CD4-positive, alpha-beta T cell treated with Interleukin-17A for 1 hour (primary cell): ENCODE results near the gene NBAS.

Experiments
- DNase-seq: peaks from one replicate; pipeline ENCODE4 v3.0.0-alpha.2; 2020

Gene NBAS

DNA sequence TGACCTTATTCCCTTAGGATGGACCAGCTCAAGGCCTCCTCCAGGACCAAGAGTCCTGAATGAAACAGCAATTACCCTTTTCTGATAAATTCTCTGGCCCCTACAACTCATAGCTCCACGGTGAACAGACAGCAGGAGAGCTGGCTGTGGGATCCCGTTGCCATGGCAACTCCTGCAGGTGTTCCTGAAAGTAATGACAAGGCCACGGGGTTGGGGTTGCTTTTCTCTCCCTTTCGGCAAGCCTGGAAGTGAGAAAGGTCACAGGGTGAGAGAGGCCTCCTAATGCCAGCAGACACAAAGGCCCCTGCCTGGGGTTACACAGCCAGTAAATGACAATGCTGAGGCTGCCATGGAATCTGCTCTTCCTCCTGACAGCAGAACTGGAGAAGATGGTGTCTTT is 403.0 kb downstream of the NBAS start:
- DNase-seq: no peak

GRCh38 chr2:15155959-15156574 is 405.1 kb downstream of the NBAS start:
- DNase-seq: no peak

- DNase-seq: no peak
Measured at GRCh38 chr2:15154297-15154696, 406.8 kb downstream of the NBAS start.

GRCh38 chr2:15152382-15152781 is 408.8 kb downstream of the NBAS start:
- DNase-seq: no peak

DNA sequence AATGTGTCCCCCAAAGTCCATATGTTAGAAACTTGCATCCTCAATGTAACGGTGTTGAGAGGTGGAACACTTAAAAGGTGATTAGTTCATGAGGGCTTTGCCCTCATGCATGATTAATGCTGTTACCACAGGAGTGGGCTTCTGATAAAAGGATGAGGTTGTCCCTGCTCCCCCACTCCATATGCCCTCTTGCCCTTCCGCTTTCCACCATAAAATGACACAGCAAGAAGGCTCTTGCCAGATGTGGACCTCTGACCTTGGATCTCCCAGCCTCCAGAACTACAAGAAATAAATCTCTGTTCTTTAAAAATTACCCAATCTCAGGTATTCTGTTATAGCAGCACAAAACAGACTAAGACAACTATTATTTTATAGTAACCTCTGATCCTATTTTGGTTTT is 412.1 kb downstream of the NBAS start:
- no peak for DNase-seq

DNA sequence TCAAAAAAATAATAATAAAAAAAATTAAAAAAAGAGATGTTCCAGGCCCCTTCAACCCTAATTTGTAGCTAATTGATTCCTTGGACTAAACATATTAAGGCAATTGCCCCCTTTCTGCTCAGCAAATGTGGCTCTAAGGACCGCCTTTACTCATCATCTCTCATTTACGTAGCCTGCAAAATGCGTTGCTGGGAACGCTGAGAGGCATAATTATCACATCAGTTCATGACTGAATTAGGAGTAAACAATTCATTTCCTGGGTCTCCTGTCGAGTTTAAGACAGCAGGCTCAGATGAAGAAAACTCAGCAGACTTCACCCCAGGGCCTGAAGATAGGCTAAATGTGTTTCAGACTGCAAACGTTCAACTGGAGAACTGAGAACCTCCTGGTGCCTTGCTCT is 413.5 kb downstream of the NBAS start:
- DNase-seq: no peak

GRCh38 chr2:15146960-15147359 is 414.2 kb downstream of the NBAS start:
- DNase-seq: no peak

DNA sequence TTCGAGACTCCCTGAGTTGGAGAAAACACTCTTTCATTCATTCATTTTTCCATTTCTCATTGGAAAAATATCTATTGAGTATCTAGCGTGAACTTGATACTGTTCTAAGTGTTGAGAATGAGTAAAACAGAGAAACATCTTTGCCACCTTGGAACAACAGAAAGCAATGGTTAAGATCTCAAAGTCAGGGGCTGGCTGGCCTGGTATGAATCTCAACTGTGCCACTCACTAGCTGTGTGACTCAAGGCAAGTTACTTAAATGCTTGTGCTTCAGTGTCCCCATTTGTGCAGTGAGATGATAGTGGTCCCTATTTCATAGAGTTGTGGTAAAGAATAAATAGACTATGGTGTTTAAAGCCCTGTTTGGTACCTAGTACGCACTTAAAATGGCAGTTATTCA is 415.2 kb downstream of the NBAS start:
- no peak for DNase-seq

- no peak for DNase-seq
Measured at GRCh38 chr2:15145046-15145817, 415.9 kb downstream of the NBAS start.

- DNase-seq: peak; percentile 66
Measured at GRCh38 chr2:15142069-15142689, 419.0 kb downstream of the NBAS start.

- DNase-seq: no peak
Measured at GRCh38 chr2:15141211-15141610, 419.9 kb downstream of the NBAS start.

GRCh38 chr2:15136639-15137038 is 424.5 kb downstream of the NBAS start:
- DNase-seq: no peak

DNA sequence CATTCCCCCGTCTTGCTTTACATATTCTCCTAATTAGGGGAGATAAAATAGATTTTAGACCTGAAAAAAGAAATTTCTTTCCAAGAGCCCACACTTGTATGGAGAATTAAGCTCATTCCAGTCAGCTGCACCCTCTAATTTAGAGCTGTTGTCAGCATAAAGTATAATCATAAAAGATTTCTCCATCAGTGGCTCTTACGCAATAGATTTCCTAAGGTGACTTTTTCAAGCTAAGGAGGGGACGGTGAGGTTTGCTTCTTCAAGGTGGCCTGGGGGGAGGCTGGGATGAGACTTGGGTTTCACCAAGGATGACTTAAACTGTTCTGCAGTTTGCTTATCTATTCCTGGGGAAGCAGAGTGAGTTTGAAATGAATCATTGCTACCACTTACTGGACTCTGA is 426.2 kb downstream of the NBAS start:
- no peak for DNase-seq

DNA sequence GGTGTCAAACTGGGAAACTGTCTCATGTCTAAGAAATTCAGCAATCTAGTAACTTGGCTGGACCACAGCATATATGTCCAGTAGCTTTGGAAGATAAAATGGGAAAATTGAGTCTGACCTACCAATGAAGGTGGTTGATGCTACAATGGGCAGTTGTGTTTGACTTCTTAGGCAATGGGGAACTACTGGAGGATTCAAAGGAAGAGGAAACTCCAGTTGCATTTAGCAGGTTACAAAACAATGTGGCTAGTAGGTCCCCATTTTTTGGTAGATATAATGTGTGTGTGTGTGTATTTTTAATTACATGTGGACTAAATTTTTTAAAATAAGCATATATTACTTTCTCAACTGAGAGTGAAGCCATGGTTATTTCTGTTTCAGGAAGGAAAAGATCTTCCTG is 427.7 kb downstream of the NBAS start:
- DNase-seq: no peak

DNA sequence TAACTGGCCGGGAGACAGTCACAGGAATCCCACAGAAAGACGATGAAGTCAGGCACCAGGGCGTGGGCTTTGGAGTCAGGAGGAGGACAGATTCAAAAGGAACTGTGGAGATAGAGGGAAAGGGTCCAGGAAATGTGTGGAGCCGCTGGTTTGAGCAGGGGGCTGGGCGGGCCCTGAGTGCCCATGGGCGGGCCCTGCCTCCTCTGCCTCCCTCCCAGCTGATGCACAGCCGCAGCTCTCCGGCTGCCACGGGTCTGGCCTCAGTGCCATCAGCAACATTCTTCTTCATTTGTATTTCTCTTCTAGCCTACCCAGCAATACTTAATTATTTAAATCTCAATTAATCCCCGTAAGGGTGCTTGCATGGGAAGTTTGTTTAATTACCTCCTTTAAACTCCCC is 432.3 kb downstream of the NBAS start:
- no peak for DNase-seq

GRCh38 chr2:15127876-15128275 is 433.3 kb downstream of the NBAS start:
- no peak for DNase-seq

DNA sequence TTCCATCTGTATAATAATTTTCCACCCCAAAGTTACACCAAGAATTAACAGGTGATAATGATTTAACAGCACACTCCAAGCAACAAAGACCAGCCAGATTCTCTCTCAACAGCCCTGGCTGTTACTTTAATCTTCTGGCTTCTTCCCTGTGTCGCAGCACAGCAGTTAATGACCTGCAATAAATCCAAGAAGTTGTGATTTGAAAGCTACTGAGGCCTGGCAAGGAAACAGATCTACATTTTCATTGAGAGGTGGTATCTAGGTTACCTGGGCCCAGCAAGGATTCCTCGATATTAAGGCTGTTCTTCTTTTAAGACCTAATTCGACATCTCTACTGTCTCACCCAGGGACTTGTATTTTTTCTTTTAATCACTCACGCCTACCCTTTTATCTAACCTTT is 433.8 kb downstream of the NBAS start:
- no peak for DNase-seq

DNA sequence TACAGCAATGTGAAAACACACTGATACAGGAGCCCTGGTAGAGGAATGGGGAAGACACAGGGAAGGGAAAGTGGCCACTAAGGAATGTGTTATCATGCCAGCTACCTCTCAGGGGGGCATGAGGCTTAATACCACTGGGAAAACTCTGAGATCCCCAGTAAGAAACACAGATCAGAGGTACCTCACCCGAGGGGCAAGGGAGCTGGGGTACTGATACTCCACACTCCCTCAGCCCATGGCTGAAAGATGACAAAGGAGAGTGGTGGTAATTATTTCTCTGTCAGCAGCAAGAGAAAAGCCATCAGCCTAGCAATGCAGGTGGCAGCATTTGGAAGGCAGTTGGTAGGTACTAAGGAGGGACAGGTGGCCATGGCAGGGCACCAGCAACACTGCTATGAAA is 434.8 kb downstream of the NBAS start:
- DNase-seq: no peak

DNA sequence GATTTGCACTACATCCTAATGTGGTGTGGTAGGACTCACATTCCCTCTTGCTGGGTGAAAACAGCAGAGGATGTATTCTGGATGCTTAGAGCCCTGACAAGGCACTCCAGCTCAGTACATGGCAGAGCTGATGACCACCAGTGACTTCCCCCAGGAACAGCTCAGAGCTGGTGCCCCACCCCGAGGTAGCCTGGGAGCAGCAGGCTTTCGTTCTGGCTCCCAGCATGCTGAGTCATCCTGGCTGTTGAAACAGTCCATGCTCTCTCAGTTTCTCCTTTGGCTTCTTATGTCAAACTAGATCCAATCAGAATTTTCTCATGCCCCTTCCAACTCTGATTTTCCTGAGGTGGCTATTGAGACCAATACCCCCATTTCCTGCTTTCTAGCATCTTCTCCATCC is 438.2 kb downstream of the NBAS start:
- DNase-seq: no peak

DNA sequence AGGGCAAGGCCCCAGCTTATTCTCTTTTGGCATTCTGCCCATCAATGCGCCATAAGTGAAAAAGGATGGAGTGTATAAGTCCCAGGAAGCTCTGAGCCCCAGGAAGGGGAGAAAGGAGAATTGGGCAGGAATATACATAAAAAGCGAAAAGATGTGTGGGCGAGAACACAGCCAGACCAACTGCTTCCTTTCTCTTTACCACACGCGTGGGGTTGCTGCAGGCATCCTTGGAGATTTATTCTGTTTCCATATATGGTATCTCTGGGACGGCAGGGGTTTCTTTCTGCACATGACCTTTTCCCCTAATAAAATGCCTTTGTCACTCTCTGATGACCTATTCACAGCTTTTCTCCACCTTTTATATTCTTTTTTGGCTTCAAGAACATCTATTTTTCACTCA is 440.5 kb downstream of the NBAS start:
- DNase-seq: no peak

DNA sequence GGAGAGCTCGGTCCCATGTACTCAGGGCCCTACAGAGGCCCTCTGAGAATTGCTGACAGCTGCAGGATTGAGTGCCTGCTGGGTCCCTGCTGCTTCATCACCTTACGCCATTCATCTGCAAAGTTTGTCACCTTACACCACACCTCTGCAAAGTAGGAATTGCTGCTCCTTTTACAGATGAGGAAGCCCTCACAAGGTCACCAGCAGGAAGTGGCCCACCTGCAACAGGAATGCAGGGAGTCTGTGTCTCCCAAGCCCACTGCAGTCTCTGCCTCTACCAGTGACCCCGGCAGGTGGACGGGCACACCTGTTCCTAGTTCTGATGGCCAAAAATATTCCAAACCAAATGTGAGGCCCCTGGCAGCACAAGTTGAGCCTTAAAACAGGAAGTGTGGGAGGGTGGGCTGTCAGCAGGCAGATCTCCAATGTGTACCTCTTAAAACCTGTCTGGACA is 441.4 kb downstream of the NBAS start:
- no peak for DNase-seq

DNA sequence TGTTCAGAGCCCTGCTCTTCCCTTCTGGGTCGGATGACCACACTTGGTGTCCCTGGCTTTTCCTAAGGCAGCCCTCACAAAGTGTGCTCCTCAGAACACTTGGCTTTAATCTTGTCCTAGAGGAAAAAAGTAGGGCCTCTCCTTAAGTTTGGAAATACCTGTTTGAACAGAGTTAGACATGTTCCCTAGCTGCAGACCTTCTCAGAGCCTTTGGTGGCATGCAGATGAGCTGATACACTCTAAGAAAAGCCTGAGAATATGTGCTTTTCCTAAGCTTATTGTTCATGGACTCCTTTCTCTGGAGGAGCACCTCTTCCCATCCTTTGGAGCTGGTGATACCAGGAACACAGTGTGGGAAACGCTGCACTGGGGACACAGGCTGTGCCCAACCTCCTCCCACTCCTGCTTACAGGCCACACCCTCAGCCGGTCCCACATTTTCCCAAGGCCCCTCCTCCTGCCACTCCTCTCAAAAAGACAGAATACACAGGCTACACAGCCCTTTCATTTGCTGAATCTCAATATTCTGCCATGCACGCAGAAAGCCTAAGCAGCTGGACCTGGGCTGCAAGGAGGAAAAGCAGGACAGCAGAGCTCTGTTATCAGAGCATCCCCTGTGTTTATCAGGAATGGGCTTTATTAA is 443.6 kb downstream of the NBAS start:
- DNase-seq: no peak
